ENCODE measurements around the gene FOXL3.

The FOXL3 gene

GRCh38 chr7:303884-304573 lies 14.1 kb downstream of the FOXL3 start (continued):
- TF ChIP-seq ZBTB8A (tag by site-specific recombination; IDR thresholded peaks at IDR 0.05) (no peak), ZNF112 (tag by site-specific recombination; IDR thresholded peaks at IDR 0.05) (no peak), ZNF830 (tag by site-specific recombination; IDR thresholded peaks at IDR 0.05; ENCODE audit: low read depth) (no peak)

- ChIA-PET POLR2A (no interaction called here), CTCF (no interaction called here)
- H3K4me3 ChIP-seq (ENCODE audit: low read depth, low read length), result no peak overlapping the region
- no peak overlapping the region for H3K27ac ChIP-seq (ENCODE audit: extremely low read depth, low read depth, low read length)
- H3K4me1 ChIP-seq (ENCODE audit: control insufficient read depth, insufficient read depth, low read length), result no peaks in the 10 kb centered on the region
- no peaks in the 10 kb centered on the region for H3K36me3 ChIP-seq (ENCODE audit: control insufficient read depth in 2 of 2, insufficient read depth in 1 of 2, low read length in 2 of 2)
- no peaks in the 10 kb centered on the region for H3K9me3 ChIP-seq (ENCODE audit: control insufficient read depth, insufficient read depth, low read depth, low read length)
- TF ChIP-seq ZNF18 (tag by site-specific recombination; IDR thresholded peaks at IDR 0.05) (peak; percentile 65), PRDM2 (tag by site-specific recombination; IDR thresholded peaks at IDR 0.05; ENCODE audit: borderline replicate concordance) (no peak), ZSCAN4 (tag by site-specific recombination; IDR thresholded peaks at IDR 0.05) (peak; percentile 47; the same call in 1 of the 2 replicates), ZNF707 (tag by site-specific recombination; IDR thresholded peaks at IDR 0.05) (no peak), ZBTB26 (tag by site-specific recombination; optimal IDR thresholded peaks at IDR 0.05) (peak; percentile 32)
These were observed 14.8 kb downstream of the FOXL3 start for GRCh38 chr7:304574-305409.

GRCh38 chr7:305410-306151 lies 15.6 kb downstream of the FOXL3 start:
- H3K36me3 ChIP-seq (ENCODE audit: control insufficient read depth in 2 of 2, insufficient read depth in 1 of 2, low read length in 2 of 2), result no peaks in the 10 kb centered on the region
- ChIA-PET POLR2A (no interaction called here), CTCF (interaction anchor here (0.6 kb wide), 1 partner anchor 8 kb away, joined by 3 read pairs; no protein-coding TSS in a partner anchor)
- H3K9me3 ChIP-seq (ENCODE audit: control insufficient read depth, insufficient read depth, low read depth, low read length), result no peaks in the 10 kb centered on the region
- H3K4me1 ChIP-seq (ENCODE audit: control insufficient read depth, insufficient read depth, low read length), result no peaks in the 10 kb centered on the region
- no peak for TF ChIP-seq ZNF23 (tag by site-specific recombination; IDR thresholded peaks at IDR 0.05; ENCODE audit: borderline replicate concordance)
- TF ChIP-seq ZNF585B (tag by site-specific recombination; IDR thresholded peaks at IDR 0.05), result no peak
- H3K4me3 ChIP-seq (ENCODE audit: low read depth, low read length), result no peak overlapping the region
- H3K27ac ChIP-seq (ENCODE audit: extremely low read depth, low read depth, low read length), result no peak overlapping the region
